Measurements from ENCODE around the gene APBB3.

DNA sequence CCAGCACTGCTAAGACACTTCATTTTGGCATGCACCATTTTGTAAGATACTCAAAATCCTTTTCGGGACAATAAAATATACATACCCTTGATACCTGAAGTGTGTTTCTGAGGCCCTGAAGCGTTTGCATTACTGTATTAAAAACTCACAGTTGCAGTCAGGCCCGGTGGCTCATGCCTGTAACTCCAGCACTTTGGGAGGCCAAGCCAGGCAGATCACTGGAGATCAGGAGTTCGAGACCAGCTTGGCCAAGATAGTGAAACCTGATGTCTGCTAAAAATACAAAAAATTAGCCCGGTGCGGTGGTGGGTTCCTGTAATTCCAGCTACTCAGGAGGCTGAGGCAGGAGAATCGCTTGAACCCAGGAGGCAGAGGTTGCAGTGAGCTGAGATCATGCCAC lies 19.4 kb downstream of the APBB3 start:
- TF ChIP-seq, protein P1, sequence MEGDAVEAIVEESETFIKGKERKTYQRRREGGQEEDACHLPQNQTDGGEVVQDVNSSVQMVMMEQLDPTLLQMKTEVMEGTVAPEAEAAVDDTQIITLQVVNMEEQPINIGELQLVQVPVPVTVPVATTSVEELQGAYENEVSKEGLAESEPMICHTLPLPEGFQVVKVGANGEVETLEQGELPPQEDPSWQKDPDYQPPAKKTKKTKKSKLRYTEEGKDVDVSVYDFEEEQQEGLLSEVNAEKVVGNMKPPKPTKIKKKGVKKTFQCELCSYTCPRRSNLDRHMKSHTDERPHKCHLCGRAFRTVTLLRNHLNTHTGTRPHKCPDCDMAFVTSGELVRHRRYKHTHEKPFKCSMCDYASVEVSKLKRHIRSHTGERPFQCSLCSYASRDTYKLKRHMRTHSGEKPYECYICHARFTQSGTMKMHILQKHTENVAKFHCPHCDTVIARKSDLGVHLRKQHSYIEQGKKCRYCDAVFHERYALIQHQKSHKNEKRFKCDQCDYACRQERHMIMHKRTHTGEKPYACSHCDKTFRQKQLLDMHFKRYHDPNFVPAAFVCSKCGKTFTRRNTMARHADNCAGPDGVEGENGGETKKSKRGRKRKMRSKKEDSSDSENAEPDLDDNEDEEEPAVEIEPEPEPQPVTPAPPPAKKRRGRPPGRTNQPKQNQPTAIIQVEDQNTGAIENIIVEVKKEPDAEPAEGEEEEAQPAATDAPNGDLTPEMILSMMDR (IDR thresholded peaks at IDR 0.05; ENCODE audit: insufficient read depth, low read length): no peak
- TF ChIP-seq, protein P2, sequence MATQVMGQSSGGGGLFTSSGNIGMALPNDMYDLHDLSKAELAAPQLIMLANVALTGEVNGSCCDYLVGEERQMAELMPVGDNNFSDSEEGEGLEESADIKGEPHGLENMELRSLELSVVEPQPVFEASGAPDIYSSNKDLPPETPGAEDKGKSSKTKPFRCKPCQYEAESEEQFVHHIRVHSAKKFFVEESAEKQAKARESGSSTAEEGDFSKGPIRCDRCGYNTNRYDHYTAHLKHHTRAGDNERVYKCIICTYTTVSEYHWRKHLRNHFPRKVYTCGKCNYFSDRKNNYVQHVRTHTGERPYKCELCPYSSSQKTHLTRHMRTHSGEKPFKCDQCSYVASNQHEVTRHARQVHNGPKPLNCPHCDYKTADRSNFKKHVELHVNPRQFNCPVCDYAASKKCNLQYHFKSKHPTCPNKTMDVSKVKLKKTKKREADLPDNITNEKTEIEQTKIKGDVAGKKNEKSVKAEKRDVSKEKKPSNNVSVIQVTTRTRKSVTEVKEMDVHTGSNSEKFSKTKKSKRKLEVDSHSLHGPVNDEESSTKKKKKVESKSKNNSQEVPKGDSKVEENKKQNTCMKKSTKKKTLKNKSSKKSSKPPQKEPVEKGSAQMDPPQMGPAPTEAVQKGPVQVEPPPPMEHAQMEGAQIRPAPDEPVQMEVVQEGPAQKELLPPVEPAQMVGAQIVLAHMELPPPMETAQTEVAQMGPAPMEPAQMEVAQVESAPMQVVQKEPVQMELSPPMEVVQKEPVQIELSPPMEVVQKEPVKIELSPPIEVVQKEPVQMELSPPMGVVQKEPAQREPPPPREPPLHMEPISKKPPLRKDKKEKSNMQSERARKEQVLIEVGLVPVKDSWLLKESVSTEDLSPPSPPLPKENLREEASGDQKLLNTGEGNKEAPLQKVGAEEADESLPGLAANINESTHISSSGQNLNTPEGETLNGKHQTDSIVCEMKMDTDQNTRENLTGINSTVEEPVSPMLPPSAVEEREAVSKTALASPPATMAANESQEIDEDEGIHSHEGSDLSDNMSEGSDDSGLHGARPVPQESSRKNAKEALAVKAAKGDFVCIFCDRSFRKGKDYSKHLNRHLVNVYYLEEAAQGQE (IDR thresholded peaks at IDR 0.05; ENCODE audit: insufficient replicate concordance, low read depth): no peak
